DMS153 (cell line): ENCODE data around the gene GOLPH3.
"Not testable (repeated sequence)": the region's sequence is repeated elsewhere in the genome, so short reads cannot be mapped to it uniquely, and the experiment has no call there.

Experiments used
- DNase-seq: peaks from one replicate; lab custom pipeline; 2025; lab: John Stamatoyannopoulos, UW

GOLPH3 gene

GRCh38 chr5:32135086-32135485 lies 39.0 kb downstream of the GOLPH3 start:
- no peak for DNase-seq

DNA sequence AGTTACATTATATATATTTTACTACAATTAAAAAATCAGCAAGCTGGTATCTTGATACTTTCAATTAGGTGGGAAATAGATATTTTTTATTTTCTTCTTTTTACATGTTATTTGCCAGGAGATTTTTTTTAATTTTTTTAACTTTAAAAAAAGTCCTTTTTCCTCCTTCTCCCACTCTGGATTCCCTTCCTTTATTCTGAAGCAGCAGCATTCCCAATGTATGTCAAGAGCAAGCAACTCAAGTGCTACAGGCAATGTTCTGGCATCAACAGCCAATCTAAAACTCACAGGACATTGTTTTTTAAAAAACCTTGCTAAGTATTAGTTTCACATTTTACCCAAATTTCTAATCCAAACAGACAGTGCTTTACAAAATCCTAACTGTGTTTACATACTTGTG lies 41.4 kb downstream of the GOLPH3 start:
- DNase-seq = no peak

DNA sequence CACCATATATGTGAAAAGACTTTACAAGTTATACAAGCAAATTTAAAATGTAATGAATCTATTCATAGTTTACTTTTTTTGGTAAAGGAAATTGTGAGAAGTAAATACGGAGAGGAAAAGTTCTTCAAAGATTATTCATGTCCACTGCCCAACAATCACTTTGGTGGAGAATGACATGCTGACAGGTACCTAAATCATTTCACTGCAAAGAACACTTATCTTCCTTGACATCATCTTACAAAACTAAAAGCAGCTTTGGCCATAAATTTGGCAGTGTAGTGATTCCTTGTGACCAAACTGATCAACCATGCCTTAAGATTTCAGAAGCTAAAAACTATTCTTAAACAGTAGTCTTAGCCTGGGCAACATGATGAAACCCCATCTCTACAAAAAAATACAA lies 42.5 kb downstream of the GOLPH3 start:
- DNase-seq = no peak

- DNase-seq = no peak
Observed at GRCh38 chr5:32130865-32131264, 43.3 kb downstream of the GOLPH3 start.

- DNase-seq = no peak
Observed at GRCh38 chr5:32129074-32129598, 45.0 kb downstream of the GOLPH3 start.

DNA sequence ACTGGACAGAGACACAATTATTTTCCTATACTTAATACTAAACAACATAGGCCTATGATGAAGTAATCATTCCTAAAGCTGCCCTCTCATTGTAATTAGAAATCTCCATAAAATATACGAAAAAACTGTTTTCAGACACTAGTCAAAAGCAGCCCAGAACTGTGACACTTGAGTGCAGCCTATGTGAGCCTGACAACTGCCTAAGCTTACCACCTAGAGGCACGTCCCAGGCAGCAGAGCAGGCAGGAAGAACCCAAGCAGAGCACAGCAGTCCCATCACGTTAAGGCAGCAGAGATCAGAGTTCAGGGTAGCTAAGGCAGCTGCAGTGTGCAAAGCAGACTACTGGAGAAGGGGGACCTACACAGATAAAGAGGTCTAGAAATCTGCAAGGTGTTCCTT lies 46.4 kb downstream of the GOLPH3 start:
- DNase-seq = no peak

DNA sequence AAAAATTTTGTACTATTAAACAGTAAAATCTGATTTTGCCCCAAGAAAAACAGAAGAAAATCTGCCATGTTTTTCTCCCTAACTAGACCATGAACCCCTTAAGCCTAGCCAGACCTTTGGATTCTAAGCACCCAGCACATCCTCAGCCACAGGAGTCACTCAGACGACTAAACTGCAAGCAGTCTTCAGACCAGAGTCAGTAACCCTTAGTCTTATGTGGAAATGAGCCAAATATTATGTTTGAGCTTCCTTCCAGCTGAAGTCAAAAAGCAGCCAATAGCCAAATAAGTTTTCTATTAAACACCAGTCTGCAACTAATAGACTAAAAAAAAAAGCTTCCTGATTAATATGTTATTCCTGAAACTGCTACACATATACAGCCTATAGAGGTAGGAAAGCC lies 47.4 kb downstream of the GOLPH3 start:
- no peak for DNase-seq

DNA sequence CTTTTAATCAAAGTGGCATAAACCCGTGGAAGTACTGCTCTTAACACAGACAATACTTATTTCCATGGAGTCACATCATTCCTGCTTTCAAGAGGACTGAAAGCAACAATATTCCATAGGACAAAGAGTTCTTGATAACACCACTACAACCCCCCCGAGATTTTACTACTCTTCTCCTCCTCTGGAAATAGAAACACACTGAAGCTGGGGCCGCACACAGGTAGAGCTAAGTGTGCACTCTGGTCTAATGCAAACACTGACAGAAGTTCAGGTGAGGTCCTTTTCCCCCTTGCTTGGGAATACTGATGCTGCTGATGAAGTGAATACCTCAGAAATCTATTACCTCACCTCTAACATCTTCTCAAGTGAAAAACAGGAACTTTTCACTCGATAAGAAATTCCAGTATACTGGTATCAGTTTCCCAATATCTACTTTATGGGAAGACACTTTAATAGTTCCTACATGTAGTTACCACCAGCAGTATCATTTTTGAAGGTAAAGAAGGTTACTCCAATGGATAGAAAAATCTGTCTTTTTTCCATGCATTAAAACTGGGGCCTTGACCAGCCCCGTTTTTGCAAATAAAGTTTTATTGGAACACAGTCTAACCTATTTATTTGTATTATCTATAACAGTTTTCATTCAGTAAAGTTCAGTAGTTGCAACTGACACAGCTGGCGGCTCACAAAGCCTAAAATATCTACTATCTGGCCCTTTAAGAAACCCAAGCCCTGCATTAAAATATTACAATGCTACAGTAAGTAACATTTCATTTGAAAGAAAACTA lies 50.0 kb downstream of the GOLPH3 start:
- DNase-seq = no peak

DNA sequence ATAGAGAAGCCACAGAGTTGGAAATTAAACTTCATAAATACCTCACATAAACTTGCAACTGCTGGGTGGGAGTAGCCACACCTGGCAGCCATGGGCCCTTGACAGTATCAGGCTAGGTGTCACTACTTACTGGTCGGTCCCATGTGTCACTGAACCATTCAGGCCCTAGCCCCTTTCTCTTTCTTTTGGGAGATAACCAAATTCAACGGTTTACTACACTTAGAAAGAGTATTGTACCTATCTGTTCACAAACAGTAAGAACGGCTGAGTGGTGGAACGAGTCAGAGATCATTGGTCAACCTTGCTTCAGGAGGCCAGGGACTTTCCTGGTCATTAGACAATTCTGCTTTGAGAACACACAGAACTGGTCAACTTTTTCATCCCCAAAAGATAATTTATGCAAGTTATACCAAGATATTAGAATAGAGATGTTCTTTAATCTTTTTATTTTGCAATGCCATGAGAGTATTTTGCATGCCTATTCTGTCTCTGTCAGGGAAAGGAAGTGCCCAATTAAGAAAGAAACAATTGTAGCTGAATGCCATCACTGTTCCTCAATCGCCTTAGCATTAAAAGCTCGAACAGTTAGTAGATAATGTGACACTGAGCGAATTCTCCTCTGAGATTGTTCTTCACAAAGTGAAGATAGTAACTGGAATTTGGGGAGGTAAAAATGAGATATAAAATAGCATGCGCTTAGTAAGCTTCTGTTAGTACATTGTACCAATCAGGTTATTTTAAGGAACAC lies 50.9 kb downstream of the GOLPH3 start:
- DNase-seq = no peak

DNA sequence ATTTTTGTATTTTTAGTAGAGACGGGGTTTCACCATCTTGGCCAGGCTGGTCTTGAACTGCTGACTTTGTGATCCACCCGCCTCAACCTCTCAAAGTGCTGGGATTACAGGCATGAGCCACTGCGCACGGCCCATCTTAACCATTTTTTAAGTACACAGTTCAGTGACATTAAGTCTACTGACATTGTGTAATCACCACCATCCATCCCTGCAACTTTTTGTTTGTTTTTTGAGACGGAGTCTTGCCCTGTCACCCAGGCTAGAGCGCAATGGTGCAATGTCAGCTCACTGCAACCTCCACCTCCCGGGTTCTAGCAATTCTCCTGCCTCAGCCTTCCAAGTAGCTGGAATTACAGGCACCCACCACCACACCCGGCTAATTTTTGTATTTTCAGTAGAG lies 55.2 kb downstream of the GOLPH3 start:
- DNase-seq = not testable (repeated sequence)

DNA sequence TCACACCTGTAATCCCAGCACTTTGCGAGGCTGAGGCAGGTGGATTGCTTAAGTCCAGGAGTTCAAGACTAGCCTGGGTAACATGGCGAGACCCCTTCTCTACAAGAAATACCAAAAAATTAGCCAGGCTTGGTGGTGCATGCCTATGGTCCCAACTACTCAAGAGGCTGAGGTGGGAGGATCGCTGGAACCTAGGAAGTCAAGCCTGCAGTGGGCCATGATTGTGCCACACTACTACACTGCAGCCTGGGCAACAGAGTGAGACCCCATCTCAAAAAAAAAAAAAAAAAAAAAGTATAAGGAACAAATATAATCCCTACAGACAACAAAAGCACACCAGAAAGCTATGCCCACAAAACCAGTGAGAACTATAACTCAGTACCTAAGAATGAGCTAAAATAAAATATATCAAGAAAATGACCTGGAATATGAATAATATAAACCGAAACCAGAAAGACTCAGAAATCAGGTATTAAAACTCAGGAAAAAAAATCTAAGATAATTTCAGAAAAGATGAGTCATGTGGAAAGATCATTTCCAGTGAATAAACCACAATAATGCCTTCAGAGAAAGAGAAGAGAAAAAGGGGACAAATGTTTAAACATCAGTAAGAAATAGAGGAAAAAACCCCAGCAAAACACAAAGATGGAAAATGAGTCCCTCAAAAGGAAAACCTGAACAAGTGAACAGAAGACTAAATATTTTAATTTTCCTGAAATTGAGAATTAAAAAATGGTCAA lies 57.4 kb downstream of the GOLPH3 start:
- DNase-seq = no peak

DNA sequence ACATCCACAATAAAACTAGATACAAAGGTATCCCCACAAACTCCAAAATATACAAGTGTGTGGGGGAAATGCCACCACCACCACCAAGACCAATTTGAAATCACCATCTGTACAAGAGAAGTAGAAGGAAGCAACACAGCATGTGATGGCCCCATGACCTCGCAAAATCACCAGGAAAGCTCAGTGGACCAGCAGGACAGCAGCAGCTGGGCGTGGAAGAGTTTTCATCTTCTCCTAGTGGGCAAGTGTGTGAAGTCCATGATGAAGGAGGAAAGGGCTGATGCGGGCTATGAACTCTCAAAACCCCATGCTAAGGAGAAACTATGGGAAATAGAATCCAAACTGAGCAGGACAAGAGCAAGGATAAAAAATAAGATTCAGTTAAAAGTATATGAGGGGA lies 58.1 kb downstream of the GOLPH3 start:
- no peak for DNase-seq

GRCh38 chr5:32110111-32110696 lies 63.9 kb downstream of the GOLPH3 start:
- no peak for DNase-seq

GRCh38 chr5:32109236-32109635 lies 64.9 kb downstream of the GOLPH3 start:
- DNase-seq = no peak

GRCh38 chr5:32108167-32108566 lies 66.0 kb downstream of the GOLPH3 start:
- no peak for DNase-seq

DNA sequence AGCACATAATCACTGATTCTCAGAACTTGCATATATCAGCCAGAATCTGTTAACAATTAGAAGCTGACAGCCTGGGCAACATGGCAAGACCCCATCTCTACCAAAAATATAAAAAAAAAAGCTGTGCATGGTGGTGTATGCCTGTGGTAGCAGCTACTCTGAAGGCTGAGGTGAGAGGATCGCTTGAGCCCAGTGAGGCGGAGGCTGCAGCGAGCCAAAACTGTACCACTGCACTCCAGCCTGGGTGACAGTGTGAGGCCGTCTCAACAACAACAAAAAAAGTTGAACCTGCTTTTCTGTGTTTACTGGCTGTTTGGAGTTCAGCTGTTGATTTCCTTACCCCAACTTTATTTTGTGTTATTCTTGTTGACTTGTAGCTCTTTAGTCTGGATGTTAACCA lies 66.8 kb downstream of the GOLPH3 start:
- no peak for DNase-seq

GRCh38 chr5:32103521-32103920 lies 70.6 kb downstream of the GOLPH3 start:
- DNase-seq = no peak

- no peak for DNase-seq
Observed at GRCh38 chr5:32102254-32102986, 71.7 kb downstream of the GOLPH3 start.

- DNase-seq = no peak
Observed at GRCh38 chr5:32100691-32101302, 73.3 kb downstream of the GOLPH3 start.

- no peak for DNase-seq
Observed at GRCh38 chr5:32100230-32100629, 73.9 kb downstream of the GOLPH3 start.

GRCh38 chr5:32099486-32100035 lies 74.6 kb downstream of the GOLPH3 start:
- DNase-seq = no peak
